Activated CD4-positive, alpha-beta T cell treated with anti-CD3 and anti-CD28 coated beads, Interleukin-2, amount 50 U/mL, for 4 hours (primary cell): ENCODE data around the gene MARK2.

Experiments used
- DNase-seq, 2 experiments: peaks; one replicate each; pipeline ENCODE4 v3.0.0-alpha.2; 2020

Gene MARK2

GRCh38 chr11:63831326-63831725, 7.6 kb upstream of the MARK2 start:
- DNase-seq: no peak

- no peak for DNase-seq
Observed at GRCh38 chr11:63832336-63832735, 6.6 kb upstream of the MARK2 start.

GRCh38 chr11:63833048-63833447, 5.9 kb upstream of the MARK2 start:
- no peak for DNase-seq

- DNase-seq: no peak
Observed at GRCh38 chr11:63834535-63835157, 4.3 kb upstream of the MARK2 start.

GRCh38 chr11:63835158-63835545, 3.8 kb upstream of the MARK2 start:
- no peak for DNase-seq

- DNase-seq: peak; percentile 70 to 71
Observed at GRCh38 chr11:63837027-63837688, 1.8 kb upstream of the MARK2 start.

- DNase-seq: no peak
Observed at GRCh38 chr11:63837739-63838138, 1.2 kb upstream of the MARK2 start.

GRCh38 chr11:63838150-63838677, 696 bp upstream of the MARK2 start:
- DNase-seq: no peak

- DNase-seq: peak in 1 of 2 experiments; percentile 10
Observed at GRCh38 chr11:63839508-63840355, 822 bp downstream of the MARK2 start.

- no peak for DNase-seq
Observed at GRCh38 chr11:63840356-63841060, 1.6 kb downstream of the MARK2 start.

GRCh38 chr11:63841554-63841953, 2.6 kb downstream of the MARK2 start:
- no peak for DNase-seq

GRCh38 chr11:63843041-63843440, 4.1 kb downstream of the MARK2 start:
- DNase-seq: no peak

GRCh38 chr11:63844836-63845235, 5.9 kb downstream of the MARK2 start:
- DNase-seq: no peak

- DNase-seq: no peak
Observed at GRCh38 chr11:63845303-63845702, 6.4 kb downstream of the MARK2 start.

- DNase-seq: no peak
Observed at GRCh38 chr11:63845911-63846310, 7.0 kb downstream of the MARK2 start.

- no peak for DNase-seq
Observed at GRCh38 chr11:63846897-63847296, 8.0 kb downstream of the MARK2 start.

- no peak for DNase-seq
Observed at GRCh38 chr11:63847363-63847762, 8.5 kb downstream of the MARK2 start.

- no peak for DNase-seq
Observed at GRCh38 chr11:63849691-63850090, 10.8 kb downstream of the MARK2 start.

GRCh38 chr11:63850920-63851319, 12.0 kb downstream of the MARK2 start:
- no peak for DNase-seq

GRCh38 chr11:63851364-63851763, 12.5 kb downstream of the MARK2 start:
- no peak for DNase-seq

- DNase-seq: no peak
Observed at GRCh38 chr11:63853476-63853875, 14.6 kb downstream of the MARK2 start.

- DNase-seq: no peak
Observed at GRCh38 chr11:63854696-63855095, 15.8 kb downstream of the MARK2 start.

GRCh38 chr11:63855975-63856374, 17.1 kb downstream of the MARK2 start:
- no peak for DNase-seq
